H1 (cell line): ENCODE results near the gene BNC2. TPM values are rescaled to one million over a fixed set of nuclear protein-coding genes. Genes with fewer than 3 reads are reported as not detected.

ENCODE experiments used
- CTCF ChIA-PET: fragments of 300-600 bp; sonication (Branson Sonifier 250); formaldehyde crosslinking; loops from one replicate; lab custom pipeline; 2021; ENCODE audit not compliant: partially characterized antibody; lab: Charles Lee
- POLR2A ChIA-PET: fragments of 300-600 bp; sonication (Branson Sonifier 250); formaldehyde crosslinking; loops from one replicate; lab custom pipeline; 2021; ENCODE audit warnings: inconsistent platforms; ENCODE audit not compliant: partially characterized antibody; lab: Charles Lee
- DNase-seq, 2 experiments: peaks; one replicate each; pipeline versions ENCODE4 v3.0.0 to v3.0.0-alpha.2; 2010 to 2022; ENCODE audit warnings: low spot score in 2 of 2, low read depth in 1 of 2, mixed read lengths in 1 of 2
- FAIRE-seq: peaks from 2 replicates; lab custom pipeline; 2011; peaks lifted over from hg19 to GRCh38; lab: Jason Lieb, UNC
- H2AFZ ChIP-seq: 2 replicates; pipeline ENCODE4 v1.8.1; 2012; ENCODE audit warnings: low read length, inconsistent platforms
- H2AK5ac ChIP-seq: 2 replicates; pipeline ENCODE4 v1.6.1; 2013; ENCODE audit warnings: low read depth, low read length
- H2BK120ac ChIP-seq: replicated peaks from 2 replicates; pipeline ENCODE3; 2013; ENCODE audit warnings: low read depth, low read length, inconsistent platforms
- H2BK12ac ChIP-seq: 2 replicates; pipeline ENCODE4 v1.6.1; 2013; ENCODE audit warnings: low read depth, low read length
- H2BK15ac ChIP-seq: 2 replicates; pipeline ENCODE4 v1.6.1; 2013; ENCODE audit warnings: low read length
- H2BK20ac ChIP-seq: 2 replicates; pipeline ENCODE4 v1.6.1; 2013; ENCODE audit warnings: low read length
- H2BK5ac ChIP-seq: 2 replicates; pipeline ENCODE4 v1.6.1; 2013; ENCODE audit warnings: low read depth, low read length
- H3K14ac ChIP-seq: 2 replicates; pipeline ENCODE4 v1.6.1; 2013; ENCODE audit warnings: inconsistent platforms; ENCODE audit not compliant: insufficient read length
- H3K18ac ChIP-seq: 2 replicates; pipeline ENCODE4 v1.6.1; 2013; ENCODE audit warnings: low read length; ENCODE audit errors: extremely low read depth
- H3K23ac ChIP-seq: 2 replicates; pipeline ENCODE4 v1.6.1; 2013; ENCODE audit warnings: inconsistent platforms; ENCODE audit not compliant: insufficient read length
- H3K23me2 ChIP-seq: 2 replicates; pipeline ENCODE4 v1.6.1; 2013; ENCODE audit warnings: low read depth, low read length
- H3K27ac ChIP-seq: 2 replicates; pipeline ENCODE4 v1.6.1; 2011; ENCODE audit warnings: low read depth, low read length, inconsistent platforms
- H3K27me3 ChIP-seq, 4 experiments: replicated peaks in 1 of 4; 1 replicate in 1 of 4; 2 replicates in 3 of 4; pipeline versions ENCODE4 v1.6.1 to v1.8.1; 2011 to 2013; ENCODE audit warnings: low read length in 3 of 4, mild to moderate bottlenecking in 3 of 4, inconsistent platforms in 2 of 4, mixed read lengths in 2 of 4, moderate library complexity in 1 of 4; ENCODE audit not compliant: control insufficient read depth in 3 of 4, insufficient read depth in 3 of 4; ENCODE audit errors: extremely low read depth in 1 of 4
- H3K36me3 ChIP-seq, 4 experiments: 2 replicates each; pipeline versions ENCODE4 v1.6.1 to v1.8.1; 2011 to 2013; ENCODE audit warnings: mild to moderate bottlenecking in 4 of 4, low read length in 3 of 4, moderate library complexity in 2 of 4, control low read depth in 1 of 4, inconsistent platforms in 1 of 4; ENCODE audit not compliant: insufficient read depth in 4 of 4, control insufficient read depth in 2 of 4
- H3K4ac ChIP-seq: replicated peaks from 2 replicates; pipeline ENCODE3; 2013; ENCODE audit warnings: low read length, low read depth, mixed read lengths, inconsistent platforms; ENCODE audit not compliant: insufficient read length
- H3K4me1 ChIP-seq, 4 experiments: replicated peaks in 1 of 4; 1 replicate in 1 of 4; 2 replicates in 3 of 4; pipeline versions ENCODE4 v1.6.1 to v1.8.1; 2011 to 2013; ENCODE audit warnings: low read length in 3 of 4, inconsistent platforms in 2 of 4, mixed read lengths in 1 of 4; ENCODE audit not compliant: insufficient read depth in 4 of 4, control insufficient read depth in 3 of 4
- H3K4me2 ChIP-seq, 2 experiments: 2 replicates each; pipeline versions ENCODE4 v1.6.1 to v1.8.1; 2011 to 2013; ENCODE audit warnings: low read depth in 2 of 2, low read length in 2 of 2, control low read depth in 1 of 2, inconsistent platforms in 1 of 2, mild to moderate bottlenecking in 1 of 2; ENCODE audit not compliant: insufficient read depth in 1 of 2
- H3K4me3 ChIP-seq, 4 experiments: fragments of 200-600, 300-600 bp in 1 of 4; sonication (generic), shearing (Covaris generic), sonication (Bioruptor Twin) in 1 of 4; 2 replicates each; pipeline versions ENCODE4 v1.5.1 to v1.8.1; 2011 to 2016; ENCODE audit warnings: low read length in 4 of 4, low read depth in 3 of 4, control low read depth in 2 of 4, inconsistent platforms in 2 of 4, mild to moderate bottlenecking in 2 of 4, mixed read lengths in 1 of 4, moderate library complexity in 1 of 4; ENCODE audit not compliant: insufficient read depth in 2 of 4; ENCODE audit errors: extremely low read depth in 1 of 4
- H3K56ac ChIP-seq: replicated peaks from 2 replicates; pipeline ENCODE3; 2013; ENCODE audit warnings: low read depth, mild to moderate bottlenecking, mixed read lengths, low read length, inconsistent platforms; ENCODE audit not compliant: insufficient read length
- H3K79me1 ChIP-seq: 2 replicates; pipeline ENCODE4 v1.6.1; 2013; ENCODE audit warnings: low read depth, low read length, control low read depth
- H3K79me2 ChIP-seq, 2 experiments: 2 replicates each; pipeline versions ENCODE4 v1.6.1 to v1.8.1; 2012 to 2013; ENCODE audit warnings: low read length in 2 of 2, mild to moderate bottlenecking in 2 of 2, inconsistent platforms in 1 of 2; ENCODE audit not compliant: insufficient read depth in 2 of 2, control insufficient read depth in 1 of 2
- H3K9ac ChIP-seq, 4 experiments: replicated peaks in 1 of 4; 1 replicate in 1 of 4; 2 replicates in 3 of 4; pipeline versions ENCODE4 v1.6.1 to v1.8.1; 2011 to 2013; ENCODE audit warnings: low read depth in 3 of 4, low read length in 3 of 4, control low read depth in 2 of 4, mild to moderate bottlenecking in 2 of 4, moderate library complexity in 2 of 4, inconsistent platforms in 1 of 4; ENCODE audit errors: extremely low read depth in 1 of 4
- H3K9me3 ChIP-seq, 2 experiments: 2 replicates each; pipeline versions ENCODE4 v1.6.1 to v1.8.1; 2012 to 2013; ENCODE audit warnings: mild to moderate bottlenecking in 2 of 2, moderate library complexity in 2 of 2, control low read depth in 1 of 2, inconsistent platforms in 1 of 2, low read depth in 1 of 2, low read length in 1 of 2, mixed read lengths in 1 of 2; ENCODE audit not compliant: insufficient read depth in 2 of 2
- H4K20me1 ChIP-seq, 2 experiments: replicated peaks in 1 of 2; 2 replicates each; pipeline versions ENCODE3 to v1.8.1; 2011 to 2013; ENCODE audit warnings: inconsistent platforms in 2 of 2, low read length in 2 of 2, mild to moderate bottlenecking in 1 of 2; ENCODE audit not compliant: insufficient read depth in 2 of 2, control insufficient read depth in 1 of 2
- H4K5ac ChIP-seq: 2 replicates; pipeline ENCODE4 v1.6.1; 2013; ENCODE audit warnings: low read length, low read depth, mixed read lengths, inconsistent platforms; ENCODE audit not compliant: insufficient read length
- H4K8ac ChIP-seq: 2 replicates; pipeline ENCODE4 v1.8.0; 2013; ENCODE audit warnings: mild to moderate bottlenecking, moderate library complexity, low read length, inconsistent platforms; ENCODE audit not compliant: insufficient read depth; ENCODE audit errors: extremely low read depth
- H4K91ac ChIP-seq: replicated peaks from 2 replicates; pipeline ENCODE3; 2013; ENCODE audit warnings: low read length, mixed read lengths, inconsistent platforms; ENCODE audit not compliant: insufficient read length
- FOSL1 ChIP-seq: IDR thresholded peaks from 2 replicates; pipeline ENCODE4 v1.6.1; 2011; ENCODE audit warnings: mild to moderate bottlenecking, low read depth, low read length, moderate library complexity; ENCODE audit not compliant: insufficient read depth
- RXRA ChIP-seq: IDR thresholded peaks from 2 replicates; pipeline ENCODE4 v1.6.1; 2011; ENCODE audit warnings: low read depth, mild to moderate bottlenecking, low read length, moderate library complexity; ENCODE audit not compliant: insufficient read depth
- SRF ChIP-seq: IDR thresholded peaks from 2 replicates; pipeline ENCODE4 v1.6.1; 2011; ENCODE audit warnings: mild to moderate bottlenecking, low read depth, low read length, moderate library complexity
- TAF7 ChIP-seq: optimal IDR thresholded peaks from 2 replicates; pipeline ENCODE3; 2011; ENCODE audit warnings: low read depth, mild to moderate bottlenecking, inconsistent platforms, low read length, moderate library complexity, borderline replicate concordance
- WGBS, 2 experiments: shearing (Covaris generic) in 1 of 2; methylation state at CpG; one replicate each; pipeline versions ENCODE4 v1.1.6 to v1.1.7; 2013 to 2015; ENCODE audit warnings: low lambda C conversion rate in 2 of 2, mixed read lengths in 2 of 2, inconsistent platforms in 1 of 2, low coverage in 1 of 2, missing lambda C conversion rate in 1 of 2; ENCODE audit not compliant: insufficient replicate concordance in 2 of 2, insufficient coverage in 1 of 2, insufficient read length in 1 of 2; ENCODE audit errors: extremely low coverage in 1 of 2, missing lambda C conversion rate in 1 of 2; 5-methylcytosine and 5-hydroxymethylcytosine counted together
- polyA plus RNA-seq, 7 experiments: library from polyadenylated mRNA; depleted of rRNA in 3 of 7; stranded (reverse) in 5 of 7; unstranded in 2 of 7; fragments of >200 nt in 5 of 7; fragments of 200-250 nt in 2 of 7; gene quantifications; 1 replicate in 5 of 7; 2 replicates in 1 of 7; 4 replicates in 1 of 7; pipeline versions ENCODE4 v1.2.1 to v1.2.3, GENCODE V29; 2011 to 2013; ENCODE audit warnings: missing spikeins in 2 of 7, mixed read lengths in 2 of 7
- total RNA-seq: library from RNA; stranded (reverse); fragmentation: NEBNext Ultra II Directional; extraction: Animal tissue kit (Norgen Biotek cat#: 25700); gene quantifications from 2 replicates; pipeline ENCODE4 v1.2.1, GENCODE V29; 2021

Gene BNC2
- total and polyA plus RNA-seq, 2 of the 8 experiments (the other 6 are each of a cell fraction or from before 2014, with no cell fraction given) = 16.0 to 26.8 TPM

- H3K27me3 ChIP-seq = no peaks in the 10 kb centered on the region
- H2BK20ac ChIP-seq = no peak overlapping the region
- POLR2A ChIA-PET = no interaction called here
- no peak overlapping the region for H3K27ac ChIP-seq
- CTCF ChIA-PET = interaction anchor here (1.4 kb wide), 1 partner anchor 42 kb away, joined by 3 read pairs; no protein-coding TSS in a partner anchor
- no peak overlapping the region for H2BK15ac ChIP-seq
- H3K4ac ChIP-seq = no peak overlapping the region
- no peak overlapping the region for H2BK5ac ChIP-seq
- no peaks in the 10 kb centered on the region for H4K20me1 ChIP-seq
- H3K4me1 ChIP-seq = peaks cover 0 to 6% (median 4%) of the 10 kb centered on the region in 4 experiments; a peak in 3 of 7 replicates
- no peak overlapping the region for H3K56ac ChIP-seq
- H3K4me2 ChIP-seq = no peak overlapping the region
- WGBS, 2 experiments = 94% methylated on average over 2 of the region's 2 CpGs; no CpG with 5 or more reads in 1 of the 2 experiments
- no peak overlapping the region for H2AFZ ChIP-seq
- H3K9me3 ChIP-seq = no peaks in the 10 kb centered on the region
- no peak overlapping the region for H3K9ac ChIP-seq
- no peak overlapping the region for H3K4me3 ChIP-seq
- no peak overlapping the region for H2AK5ac ChIP-seq
- H2BK12ac ChIP-seq = no peak overlapping the region
- H3K79me1 ChIP-seq = 0 out of 2 replicates have a peak, but pooled peaks cover 3% of the 10 kb centered on the region
- no peak overlapping the region for H4K8ac ChIP-seq
- FAIRE-seq (no peak), DNase-seq (no peak)
- peaks cover 0 to 10% of the 10 kb centered on the region in 2 experiments; a peak in 2 of 4 replicates for H3K79me2 ChIP-seq
- H2BK120ac ChIP-seq = no peak overlapping the region
- H3K23me2 ChIP-seq = no peaks in the 10 kb centered on the region
- H4K5ac ChIP-seq = no peak overlapping the region
- H3K18ac ChIP-seq = no peak overlapping the region
- no peak overlapping the region for H3K23ac ChIP-seq
- H3K14ac ChIP-seq = no peak overlapping the region
- no peak overlapping the region for H4K91ac ChIP-seq
- H3K36me3 ChIP-seq = no peaks in the 10 kb centered on the region
- TF ChIP-seq SRF = no peak
- TF ChIP-seq RXRA = no peak
- no peak for TF ChIP-seq FOSL1
- no peak for TF ChIP-seq TAF7
Observed at GRCh38 chr9:16683326-16683725, 187.1 kb downstream of the BNC2 start.
